H1 (cell line): ENCODE measurements around the gene PGF. TPM values are rescaled to one million over a fixed set of nuclear protein-coding genes. Genes with fewer than 3 reads are reported as not detected.

ENCODE experiments used
- GABPA ChIP-seq: IDR thresholded peaks from 2 replicates; pipeline ENCODE4 v1.6.1; 2011; ENCODE audit warnings: mild to moderate bottlenecking, low read length, moderate library complexity, borderline replicate concordance; ENCODE audit not compliant: insufficient read depth
- HDAC2 ChIP-seq, 2 experiments: fragments of 300-600 bp in 1 of 2; sonication (generic) in 1 of 2; IDR thresholded peaks; 2 replicates each; pipeline ENCODE4 v1.6.1; 2011 to 2012; ENCODE audit warnings: low read depth in 2 of 2, low read length in 2 of 2, mild to moderate bottlenecking in 2 of 2, moderate library complexity in 2 of 2, borderline replicate concordance in 1 of 2, inconsistent platforms in 1 of 2
- POLR2A ChIP-seq, 2 experiments: IDR thresholded peaks; 1 replicate in 1 of 2; 2 replicates in 1 of 2; pipeline ENCODE4 v1.6.1; 2011; ENCODE audit warnings: low read depth in 2 of 2, low read length in 2 of 2, mild to moderate bottlenecking in 2 of 2; ENCODE audit errors: control extremely low read depth in 1 of 2
- POLR2AphosphoS5 ChIP-seq: IDR thresholded peaks from 2 replicates; pipeline ENCODE4 v1.6.1; 2011; ENCODE audit warnings: low read depth, low read length
- polyA plus RNA-seq, 7 experiments: library from polyadenylated mRNA; depleted of rRNA in 3 of 7; stranded (reverse) in 5 of 7; unstranded in 2 of 7; fragments of >200 nt in 5 of 7; fragments of 200-250 nt in 2 of 7; gene quantifications; 1 replicate in 5 of 7; 2 replicates in 1 of 7; 4 replicates in 1 of 7; pipeline versions ENCODE4 v1.2.1 to v1.2.3, GENCODE V29; 2011 to 2013; ENCODE audit warnings: missing spikeins in 2 of 7, mixed read lengths in 2 of 7
- total RNA-seq: library from RNA; stranded (reverse); fragmentation: NEBNext Ultra II Directional; extraction: Animal tissue kit (Norgen Biotek cat#: 25700); gene quantifications from 2 replicates; pipeline ENCODE4 v1.2.1, GENCODE V29; 2021

Gene PGF
- total and polyA plus RNA-seq, 2 of the 8 experiments (the other 6 are each of a cell fraction or from before 2014, with no cell fraction given), result 2.1 to 4.1 TPM

GRCh38 chr14:74945852-74946658, 9.3 kb downstream of the PGF start (continued):
- TF ChIP-seq POLR2A (IDR thresholded peaks at IDR 0.05; ENCODE audit: control extremely low read depth in 1 of 2, low read depth in 2 of 2, low read length in 2 of 2) (0 out of 3 replicates have a peak, but pooled peaks of 1 of the 2 experiments have one; percentile 54), HDAC2 (IDR thresholded peaks at IDR 0.05; ENCODE audit: borderline replicate concordance in 1 of 2, low read depth in 2 of 2, low read length in 2 of 2) (no peak), GABPA (peak; percentile 22; the same call in 1 of the 2 replicates), POLR2AphosphoS5 (peak; percentile 23; the same call in 1 of the 2 replicates)
